Transverse colon (tissue), 3 donors: ENCODE data around the gene ILDR1.

Experiments used
- POLR2A ChIP-seq: fragments of 450-650 bp; IDR thresholded peaks from one replicate; pipeline ENCODE4 v1.6.1; 2016; ENCODE audit warnings: antibody characterized with exemption, mild to moderate bottlenecking, moderate library complexity
- TF ChIP-seq, protein P1 (sequence below), 5 experiments: fragments of 200-600 bp in 3 of 5; fragments of 450-650 bp in 2 of 5; sonication (generic) in 3 of 5; IDR thresholded peaks; 1 replicate in 2 of 5; 2 replicates in 3 of 5; pipeline ENCODE4 v1.5.1; 2016 to 2017; ENCODE audit warnings: antibody characterized with exemption in 5 of 5, inconsistent platforms in 3 of 5, mild to moderate bottlenecking in 2 of 5, moderate library complexity in 1 of 5

DNA sequence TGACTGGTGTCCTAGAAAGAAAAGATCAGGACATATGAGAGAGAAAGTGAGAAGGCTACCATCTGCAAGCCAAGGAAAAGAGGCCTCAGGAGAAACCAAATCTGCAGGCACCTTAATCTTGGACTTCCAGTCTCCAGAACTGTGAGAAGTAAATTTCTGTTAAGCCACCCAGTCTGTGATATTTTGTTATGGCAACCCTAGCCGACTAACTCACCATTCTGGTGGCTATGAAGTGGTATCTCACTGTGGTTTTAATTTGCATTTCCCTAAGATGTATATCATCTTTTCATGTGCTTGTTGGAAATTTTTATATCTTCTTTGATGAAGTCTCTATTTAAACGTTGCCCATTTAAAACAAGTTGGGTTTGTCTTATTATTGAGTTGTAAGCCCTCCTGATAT lies 40.6 kb downstream of the ILDR1 start:
- TF ChIP-seq, protein P1, sequence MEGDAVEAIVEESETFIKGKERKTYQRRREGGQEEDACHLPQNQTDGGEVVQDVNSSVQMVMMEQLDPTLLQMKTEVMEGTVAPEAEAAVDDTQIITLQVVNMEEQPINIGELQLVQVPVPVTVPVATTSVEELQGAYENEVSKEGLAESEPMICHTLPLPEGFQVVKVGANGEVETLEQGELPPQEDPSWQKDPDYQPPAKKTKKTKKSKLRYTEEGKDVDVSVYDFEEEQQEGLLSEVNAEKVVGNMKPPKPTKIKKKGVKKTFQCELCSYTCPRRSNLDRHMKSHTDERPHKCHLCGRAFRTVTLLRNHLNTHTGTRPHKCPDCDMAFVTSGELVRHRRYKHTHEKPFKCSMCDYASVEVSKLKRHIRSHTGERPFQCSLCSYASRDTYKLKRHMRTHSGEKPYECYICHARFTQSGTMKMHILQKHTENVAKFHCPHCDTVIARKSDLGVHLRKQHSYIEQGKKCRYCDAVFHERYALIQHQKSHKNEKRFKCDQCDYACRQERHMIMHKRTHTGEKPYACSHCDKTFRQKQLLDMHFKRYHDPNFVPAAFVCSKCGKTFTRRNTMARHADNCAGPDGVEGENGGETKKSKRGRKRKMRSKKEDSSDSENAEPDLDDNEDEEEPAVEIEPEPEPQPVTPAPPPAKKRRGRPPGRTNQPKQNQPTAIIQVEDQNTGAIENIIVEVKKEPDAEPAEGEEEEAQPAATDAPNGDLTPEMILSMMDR (IDR thresholded peaks at IDR 0.05) = no peak
- TF ChIP-seq POLR2A = no peak
